Neuronal stem cell (in vitro differentiated cells): ENCODE measurements around the gene KIAA0232.

Source experiments
- DNase-seq: peaks from one replicate; pipeline ENCODE4 v3.0.0-alpha.2; 2013; ENCODE audit warnings: low spot score
- H2AFZ ChIP-seq: one replicate; pipeline ENCODE4 v1.6.1; 2013; ENCODE audit warnings: mild to moderate bottlenecking, low read length, inconsistent platforms
- H2AK5ac ChIP-seq: 2 replicates; pipeline ENCODE4 v1.6.1; 2013; ENCODE audit warnings: low read depth, mild to moderate bottlenecking, inconsistent platforms, low read length, moderate library complexity, mixed read lengths
- H2BK120ac ChIP-seq: 2 replicates; pipeline ENCODE4 v1.6.1; 2013; ENCODE audit warnings: low read depth, mild to moderate bottlenecking, inconsistent platforms, low read length, moderate library complexity, mixed read lengths
- H2BK12ac ChIP-seq: one replicate; pipeline ENCODE4 v1.6.1; 2013; ENCODE audit warnings: low read length, inconsistent platforms
- H2BK15ac ChIP-seq: 2 replicates; pipeline ENCODE4 v1.6.1; 2013; ENCODE audit warnings: mild to moderate bottlenecking, low read length, inconsistent platforms, mixed read lengths
- H2BK5ac ChIP-seq: one replicate; pipeline ENCODE4 v1.6.1; 2013; ENCODE audit warnings: inconsistent platforms, mild to moderate bottlenecking, low read length, moderate library complexity
- H3K14ac ChIP-seq: one replicate; pipeline ENCODE4 v1.6.1; 2013; ENCODE audit warnings: low read length, inconsistent platforms
- H3K18ac ChIP-seq: 2 replicates; pipeline ENCODE4 v1.6.1; 2013; ENCODE audit warnings: low read length, inconsistent platforms
- H3K23ac ChIP-seq: 2 replicates; pipeline ENCODE4 v1.6.1; 2013; ENCODE audit warnings: low read depth, mild to moderate bottlenecking, mixed read lengths, low read length, inconsistent platforms; ENCODE audit not compliant: poor library complexity
- H3K27ac ChIP-seq: replicated peaks from 3 replicates; pipeline ENCODE4 v1.5.1; 2013; ENCODE audit warnings: low read length, inconsistent platforms
- H3K27me3 ChIP-seq, 3 experiments: 2 replicates each; pipeline ENCODE4 v1.6.1; 2013; ENCODE audit warnings: low read length in 3 of 3, mild to moderate bottlenecking in 2 of 3, inconsistent platforms in 1 of 3, low read depth in 1 of 3, mixed read lengths in 1 of 3, moderate library complexity in 1 of 3; ENCODE audit not compliant: control insufficient read depth in 3 of 3, insufficient read depth in 3 of 3
- H3K36me3 ChIP-seq, 2 donors: replicated peaks in 1 of 2; 2 replicates each; pipeline ENCODE4 v1.6.1; 2013; ENCODE audit warnings: low read length in 2 of 2; ENCODE audit not compliant: control insufficient read depth in 2 of 2, insufficient read depth in 2 of 2
- H3K4ac ChIP-seq: 2 replicates; pipeline ENCODE4 v1.6.1; 2013; ENCODE audit warnings: inconsistent platforms, mild to moderate bottlenecking, low read length, moderate library complexity
- H3K4me1 ChIP-seq, 2 donors: 1 replicate in 1 of 2; 2 replicates in 1 of 2; pipeline ENCODE4 v1.6.1; 2013; ENCODE audit warnings: low read length in 2 of 2, low read depth in 1 of 2; ENCODE audit not compliant: control insufficient read depth in 2 of 2, insufficient read depth in 1 of 2
- H3K4me2 ChIP-seq: one replicate; pipeline ENCODE4 v1.6.1; 2013; ENCODE audit warnings: mild to moderate bottlenecking, low read length, inconsistent platforms; ENCODE audit not compliant: insufficient read depth, poor library complexity, severe bottlenecking
- H3K4me3 ChIP-seq, 2 donors: 2 replicates each; pipeline ENCODE4 v1.5.1; 2013; ENCODE audit warnings: low read length in 2 of 2, mild to moderate bottlenecking in 2 of 2, inconsistent platforms in 1 of 2, moderate library complexity in 1 of 2
- H3K79me1 ChIP-seq: one replicate; pipeline ENCODE4 v1.6.1; 2013; ENCODE audit warnings: low read depth, mild to moderate bottlenecking, inconsistent platforms, low read length, moderate library complexity
- H3K9ac ChIP-seq: one replicate; pipeline ENCODE4 v1.6.1; 2013; ENCODE audit warnings: mild to moderate bottlenecking, low read depth, low read length, inconsistent platforms; ENCODE audit not compliant: poor library complexity
- H3K9me3 ChIP-seq, 2 donors: replicated peaks in 1 of 2; 2 replicates each; pipeline versions ENCODE3 to v1.6.1; 2013; ENCODE audit warnings: low read length in 2 of 2, mild to moderate bottlenecking in 2 of 2, inconsistent platforms in 1 of 2, low read depth in 1 of 2, mixed read lengths in 1 of 2, moderate library complexity in 1 of 2; ENCODE audit not compliant: control insufficient read depth in 2 of 2, insufficient read depth in 1 of 2
- H4K8ac ChIP-seq: one replicate; pipeline ENCODE4 v1.6.1; 2013; ENCODE audit warnings: low read depth, mild to moderate bottlenecking, inconsistent platforms, low read length, moderate library complexity
- H4K91ac ChIP-seq: one replicate; pipeline ENCODE4 v1.6.1; 2013; ENCODE audit warnings: low read length, low read depth, mild to moderate bottlenecking, inconsistent platforms; ENCODE audit not compliant: poor library complexity
- WGBS, 2 donors: extraction: QIAGEN DNeasy Blood & Tissue Kit; methylation state at CpG; one replicate each; pipeline ENCODE4 v1.1.7; 2013; ENCODE audit warnings: missing lambda C conversion rate in 2 of 2, mixed read lengths in 1 of 2; ENCODE audit not compliant: insufficient read length in 2 of 2, insufficient replicate concordance in 1 of 2; ENCODE audit errors: extremely low coverage in 2 of 2; 5-methylcytosine and 5-hydroxymethylcytosine counted together

The KIAA0232 gene

DNA sequence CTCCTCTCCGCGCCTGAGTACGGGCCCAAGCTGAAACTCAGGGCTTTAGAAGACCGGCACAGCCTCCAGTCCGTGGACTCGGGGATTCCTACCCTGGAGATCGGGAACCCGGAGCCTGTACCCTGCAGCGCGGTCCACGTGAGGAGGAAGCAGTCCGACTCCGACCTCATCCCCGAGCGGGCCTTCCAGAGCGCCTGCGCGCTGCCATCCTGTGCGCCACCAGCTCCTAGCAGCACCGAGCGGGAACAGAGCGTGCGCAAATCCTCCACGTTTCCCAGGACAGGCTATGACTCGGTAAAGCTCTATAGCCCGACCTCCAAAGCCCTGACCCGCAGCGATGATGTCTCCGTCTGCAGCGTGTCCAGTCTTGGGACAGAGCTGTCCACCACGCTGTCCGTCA, 141.0 kb downstream of the KIAA0232 start:
- Histone ChIP-seq H4K91ac (no peak overlapping the region), H3K36me3 (peaks cover 15 to 35% of the 10 kb centered on the region in 2 donors), H2BK15ac (no peak overlapping the region), H3K4me1 (peaks cover 0 to 6% of the 10 kb centered on the region in 2 donors), H4K8ac (no peak overlapping the region), H2BK5ac (no peak overlapping the region), H3K9me3 (no peaks in the 10 kb centered on the region), H3K4ac (no peak overlapping the region), H3K79me1 (peaks cover 2% of the 10 kb centered on the region), H3K23ac (peak overlapping the region; percentile 96), H3K4me3 (no peak overlapping the region), H2BK12ac (no peak overlapping the region), H2AK5ac (no peak overlapping the region), H3K18ac (peak overlapping the region; percentile 41), H2AFZ (no peak overlapping the region), H3K4me2 (no peak overlapping the region), H3K14ac (peak overlapping the region; percentile 31), H2BK120ac (no peak overlapping the region), H3K27me3 (no peaks in the 10 kb centered on the region), H3K27ac (no peak overlapping the region), H3K9ac (no peak overlapping the region)
- DNase-seq = no peak
- WGBS, 2 donors = no CpG with 5 or more reads among the region's 32 CpGs

DNA sequence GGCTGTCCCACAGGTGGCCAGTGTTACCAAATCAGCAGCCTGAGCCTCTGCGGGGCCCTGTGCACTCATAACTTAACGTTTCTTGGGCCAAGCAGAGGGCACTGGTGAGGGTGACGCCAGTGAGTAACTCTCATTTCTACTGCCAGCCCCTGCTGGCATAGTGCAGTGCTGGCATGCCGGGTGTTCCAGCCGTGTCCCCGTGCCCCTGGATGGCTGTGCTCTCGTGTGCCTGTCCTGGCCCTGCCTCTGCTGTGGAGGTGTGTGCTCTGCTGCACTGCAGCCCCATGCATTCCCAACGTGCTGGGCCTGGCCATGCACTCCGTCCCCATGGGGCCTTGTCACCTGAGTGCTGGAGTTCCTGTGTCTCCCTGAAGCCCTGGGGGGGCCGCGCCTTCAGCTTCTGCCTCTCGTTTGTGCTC, 141.8 kb downstream of the KIAA0232 start:
- no peaks in the 10 kb centered on the region for H3K9me3 ChIP-seq
- no peak overlapping the region for H2AK5ac ChIP-seq
- no peak overlapping the region for H2BK12ac ChIP-seq
- H3K4me1 ChIP-seq = peaks cover 4 to 13% of the 10 kb centered on the region in 2 donors
- H3K18ac ChIP-seq = no peak overlapping the region
- no peaks in the 10 kb centered on the region for H3K27me3 ChIP-seq
- H3K36me3 ChIP-seq = peaks cover 15 to 35% of the 10 kb centered on the region in 2 donors
- no peak overlapping the region for H3K4me3 ChIP-seq
- no peak overlapping the region for H4K8ac ChIP-seq
- H2AFZ ChIP-seq = no peak overlapping the region
- H2BK15ac ChIP-seq = no peak overlapping the region
- no peak overlapping the region for H3K27ac ChIP-seq
- no peak overlapping the region for H2BK120ac ChIP-seq
- no peak for DNase-seq
- no CpG with 5 or more reads among the region's 12 CpGs for WGBS, 2 donors
- no peak overlapping the region for H4K91ac ChIP-seq
- no peak overlapping the region for H3K4me2 ChIP-seq
- peaks cover 2% of the 10 kb centered on the region for H3K79me1 ChIP-seq
- no peak overlapping the region for H3K4ac ChIP-seq
- peak overlapping the region; percentile 63 for H3K9ac ChIP-seq
- H3K23ac ChIP-seq = peak overlapping the region; percentile 61
- no peak overlapping the region for H3K14ac ChIP-seq
- no peak overlapping the region for H2BK5ac ChIP-seq

DNA sequence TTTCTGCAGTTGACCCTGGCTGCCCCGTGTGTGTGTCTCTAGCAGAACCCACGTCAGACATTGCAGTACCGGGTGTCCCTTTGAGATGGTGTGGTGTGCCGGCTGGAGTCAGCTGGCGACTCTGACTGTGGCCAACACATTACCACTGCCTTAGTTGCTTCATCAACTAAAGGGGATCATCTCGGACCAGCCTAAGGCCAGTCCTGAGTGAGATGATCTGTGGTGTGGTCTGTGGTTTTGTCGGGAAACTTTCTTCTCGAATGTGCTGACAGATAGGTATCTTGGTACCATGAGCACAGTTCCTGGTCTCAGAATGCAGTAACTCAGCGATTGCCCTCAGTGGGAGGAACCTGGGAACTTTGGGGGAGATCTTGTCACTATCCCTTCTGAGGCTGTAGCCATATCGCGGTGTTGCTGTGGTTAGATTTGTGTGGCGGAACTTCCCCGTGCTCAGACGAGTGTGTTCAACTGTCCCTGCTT, 142.9 kb downstream of the KIAA0232 start:
- H2AK5ac ChIP-seq = no peak overlapping the region
- no peak overlapping the region for H3K18ac ChIP-seq
- DNase-seq = no peak
- no peak overlapping the region for H3K9ac ChIP-seq
- peaks cover 13 to 21% of the 10 kb centered on the region in 2 donors for H3K4me1 ChIP-seq
- H3K4me2 ChIP-seq = no peak overlapping the region
- H4K8ac ChIP-seq = no peak overlapping the region
- no peak overlapping the region for H3K14ac ChIP-seq
- H3K27me3 ChIP-seq = no peaks in the 10 kb centered on the region
- no peak overlapping the region for H3K27ac ChIP-seq
- H4K91ac ChIP-seq = no peak overlapping the region
- H3K9me3 ChIP-seq = no peaks in the 10 kb centered on the region
- no peak overlapping the region for H2BK120ac ChIP-seq
- H2BK15ac ChIP-seq = no peak overlapping the region
- no peak overlapping the region for H3K23ac ChIP-seq
- H3K4me3 ChIP-seq = no peak overlapping the region
- no CpG with 5 or more reads among the region's 14 CpGs for WGBS, 2 donors
- H2BK12ac ChIP-seq = no peak overlapping the region
- peaks cover 15 to 35% of the 10 kb centered on the region in 2 donors for H3K36me3 ChIP-seq
- no peak overlapping the region for H2AFZ ChIP-seq
- no peak overlapping the region for H2BK5ac ChIP-seq
- no peak overlapping the region for H3K4ac ChIP-seq
- peaks cover 2% of the 10 kb centered on the region for H3K79me1 ChIP-seq

DNA sequence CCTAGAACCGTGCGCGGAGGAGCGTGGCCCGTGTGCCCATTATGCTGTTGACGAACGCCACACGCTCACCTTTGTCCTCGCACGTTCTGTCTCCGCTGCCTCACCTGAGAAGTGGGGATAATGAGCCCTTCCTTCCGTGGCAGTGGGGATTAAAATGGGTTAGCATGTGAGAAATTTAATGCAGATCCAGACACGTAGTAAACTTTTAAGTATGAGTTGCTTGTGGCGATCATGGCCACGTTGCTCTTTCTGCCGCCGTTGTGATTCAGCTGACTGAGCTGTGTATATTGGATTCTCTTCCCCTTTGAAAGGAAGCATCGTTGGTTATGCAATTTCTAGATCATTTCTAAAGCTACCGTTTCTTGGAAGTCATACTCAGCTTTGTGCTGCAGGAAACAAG, 143.6 kb downstream of the KIAA0232 start:
- Histone ChIP-seq H3K23ac (no peak overlapping the region), H3K14ac (no peak overlapping the region), H2BK120ac (no peak overlapping the region), H3K36me3 (peaks cover 15 to 35% of the 10 kb centered on the region in 2 donors), H4K8ac (no peak overlapping the region), H4K91ac (no peak overlapping the region), H3K4ac (no peak overlapping the region), H3K79me1 (peaks cover 2% of the 10 kb centered on the region), H3K9me3 (no peaks in the 10 kb centered on the region), H2BK12ac (no peak overlapping the region), H3K27ac (no peak overlapping the region), H3K18ac (no peak overlapping the region), H2AK5ac (no peak overlapping the region), H2BK15ac (no peak overlapping the region), H2BK5ac (no peak overlapping the region), H3K27me3 (no peaks in the 10 kb centered on the region), H3K4me2 (no peak overlapping the region), H3K9ac (no peak overlapping the region), H2AFZ (no peak overlapping the region), H3K4me1 (peaks cover 13 to 21% of the 10 kb centered on the region in 2 donors), H3K4me3 (no peak overlapping the region)
- DNase-seq = no peak
- WGBS, 2 donors = no CpG with 5 or more reads among the region's 19 CpGs
